Measurements from ENCODE around the gene GALM.

DNA sequence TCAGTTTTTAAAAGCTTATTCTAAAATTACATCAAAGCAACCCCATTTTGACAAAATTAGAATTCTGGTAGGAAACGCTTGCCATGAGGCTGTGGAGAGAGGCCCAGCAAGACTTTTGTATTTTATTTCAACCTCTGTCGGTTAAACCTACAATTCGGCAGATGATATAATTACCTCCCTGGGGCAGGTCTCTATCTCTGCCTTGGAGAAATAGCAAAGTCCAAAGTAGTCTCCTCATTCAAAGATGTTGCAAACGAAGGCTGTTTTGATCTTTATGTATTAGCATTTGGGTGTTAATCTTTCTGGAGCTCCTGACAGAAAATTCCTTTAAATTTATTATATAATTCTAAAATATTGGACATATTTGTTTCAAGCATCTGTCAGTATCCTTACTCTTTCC lies 35.6 kb downstream of the GALM start:
- no peak for TF ChIP-seq POLR2A (IDR thresholded peaks at IDR 0.05; ENCODE audit: low read length)
- TF ChIP-seq GATA1 (IDR thresholded peaks at IDR 0.05; ENCODE audit: low read depth, low read length), result no peak
